ENCODE data around the gene PDGFRB.

DNA sequence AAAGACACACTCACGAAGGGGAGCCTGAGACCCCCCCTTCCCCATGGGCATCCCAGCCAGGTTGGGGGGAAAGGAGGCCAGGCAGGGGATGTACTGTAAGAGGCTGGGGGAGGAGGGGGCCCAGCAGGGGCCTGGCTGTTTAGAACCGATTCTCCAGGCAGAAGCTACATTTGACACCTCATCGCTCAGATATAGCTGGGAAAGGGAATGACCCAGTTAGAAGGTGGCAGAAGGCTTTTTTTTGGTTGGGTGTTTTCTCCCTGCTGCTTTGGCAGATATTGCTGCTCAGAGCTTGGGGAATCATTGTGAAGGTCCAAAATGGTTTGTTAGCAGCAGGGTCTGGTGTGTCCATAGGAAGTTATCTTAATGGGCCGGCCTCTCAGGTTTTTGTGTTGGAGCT is 16.9 kb upstream of the PDGFRB start:
- TF ChIP-seq, protein P1, sequence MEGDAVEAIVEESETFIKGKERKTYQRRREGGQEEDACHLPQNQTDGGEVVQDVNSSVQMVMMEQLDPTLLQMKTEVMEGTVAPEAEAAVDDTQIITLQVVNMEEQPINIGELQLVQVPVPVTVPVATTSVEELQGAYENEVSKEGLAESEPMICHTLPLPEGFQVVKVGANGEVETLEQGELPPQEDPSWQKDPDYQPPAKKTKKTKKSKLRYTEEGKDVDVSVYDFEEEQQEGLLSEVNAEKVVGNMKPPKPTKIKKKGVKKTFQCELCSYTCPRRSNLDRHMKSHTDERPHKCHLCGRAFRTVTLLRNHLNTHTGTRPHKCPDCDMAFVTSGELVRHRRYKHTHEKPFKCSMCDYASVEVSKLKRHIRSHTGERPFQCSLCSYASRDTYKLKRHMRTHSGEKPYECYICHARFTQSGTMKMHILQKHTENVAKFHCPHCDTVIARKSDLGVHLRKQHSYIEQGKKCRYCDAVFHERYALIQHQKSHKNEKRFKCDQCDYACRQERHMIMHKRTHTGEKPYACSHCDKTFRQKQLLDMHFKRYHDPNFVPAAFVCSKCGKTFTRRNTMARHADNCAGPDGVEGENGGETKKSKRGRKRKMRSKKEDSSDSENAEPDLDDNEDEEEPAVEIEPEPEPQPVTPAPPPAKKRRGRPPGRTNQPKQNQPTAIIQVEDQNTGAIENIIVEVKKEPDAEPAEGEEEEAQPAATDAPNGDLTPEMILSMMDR (IDR thresholded peaks at IDR 0.05) = no peak
- no peak for TF ChIP-seq ZFP36 (IDR thresholded peaks at IDR 0.05; ENCODE audit: borderline replicate concordance, partially characterized antibody)
- no peak for TF ChIP-seq RAD21 (conservative IDR thresholded peaks at IDR 0.05 in 1 of 2, IDR thresholded peaks at IDR 0.05 in 1 of 2)
- TF ChIP-seq, protein P2, sequence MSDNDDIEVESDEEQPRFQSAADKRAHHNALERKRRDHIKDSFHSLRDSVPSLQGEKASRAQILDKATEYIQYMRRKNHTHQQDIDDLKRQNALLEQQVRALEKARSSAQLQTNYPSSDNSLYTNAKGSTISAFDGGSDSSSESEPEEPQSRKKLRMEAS (IDR thresholded peaks at IDR 0.05) = no peak
- TF ChIP-seq, protein P3, sequence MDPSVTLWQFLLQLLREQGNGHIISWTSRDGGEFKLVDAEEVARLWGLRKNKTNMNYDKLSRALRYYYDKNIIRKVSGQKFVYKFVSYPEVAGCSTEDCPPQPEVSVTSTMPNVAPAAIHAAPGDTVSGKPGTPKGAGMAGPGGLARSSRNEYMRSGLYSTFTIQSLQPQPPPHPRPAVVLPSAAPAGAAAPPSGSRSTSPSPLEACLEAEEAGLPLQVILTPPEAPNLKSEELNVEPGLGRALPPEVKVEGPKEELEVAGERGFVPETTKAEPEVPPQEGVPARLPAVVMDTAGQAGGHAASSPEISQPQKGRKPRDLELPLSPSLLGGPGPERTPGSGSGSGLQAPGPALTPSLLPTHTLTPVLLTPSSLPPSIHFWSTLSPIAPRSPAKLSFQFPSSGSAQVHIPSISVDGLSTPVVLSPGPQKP (IDR thresholded peaks at IDR 0.05; ENCODE audit: low read depth, low read length) = no peak
- TF ChIP-seq RFX5 (IDR thresholded peaks at IDR 0.05) = no peak
- TF ChIP-seq EP300 (IDR thresholded peaks at IDR 0.05) = no peak
- TF ChIP-seq JUNB (IDR thresholded peaks at IDR 0.05) = no peak
- TF ChIP-seq BHLHE40 (IDR thresholded peaks at IDR 0.05; ENCODE audit: low read depth, low read length) = no peak
- no peak for TF ChIP-seq EHMT2 (IDR thresholded peaks at IDR 0.05; ENCODE audit: low read depth)
- TF ChIP-seq MAFK (IDR thresholded peaks at IDR 0.05; ENCODE audit: partially characterized antibody) = no peak
- no peak for TF ChIP-seq ESRRA (IDR thresholded peaks at IDR 0.05; ENCODE audit: borderline replicate concordance, low read length)
- no peak for TF ChIP-seq POLR2A (IDR thresholded peaks at IDR 0.05; ENCODE audit: low read length)

Data from A549 (cell line).